Esophagus squamous epithelium (tissue), 5 donors: ENCODE results near the gene TSHZ2. TPM values are rescaled to one million over a fixed set of nuclear protein-coding genes. Genes with fewer than 3 reads are reported as not detected.
"Not testable (repeated sequence)": the region's sequence is repeated elsewhere in the genome, so short reads cannot be mapped to it uniquely, and the experiment has no call there.

ENCODE experiments used
- DNase-seq: peaks from one replicate; lab custom pipeline; 2025; lab: John Stamatoyannopoulos, UW
- H3K27ac ChIP-seq, 4 donors: fragments of 200-600 bp; sonication (generic); one replicate each; pipeline ENCODE4 v1.5.1; 2016 to 2019; ENCODE audit warnings: mild to moderate bottlenecking in 1 of 4
- H3K27me3 ChIP-seq, 4 donors: fragments of 200-600 bp; sonication (generic); 1 replicate in 3 of 4; 2 replicates in 1 of 4; pipeline versions ENCODE4 v1.5.1 to v1.6.0; 2017 to 2021; ENCODE audit warnings: antibody characterized with exemption in 1 of 4
- H3K36me3 ChIP-seq, 3 donors: fragments of 200-600 bp; sonication (generic); one replicate each; pipeline ENCODE4 v1.5.1; 2016 to 2019
- H3K4me1 ChIP-seq, 3 donors: fragments of 200-600 bp; sonication (generic); one replicate each; pipeline ENCODE4 v1.5.1; 2017 to 2019
- H3K4me3 ChIP-seq, 4 donors: fragments of 200-600 bp; sonication (generic); 1 replicate in 3 of 4; 2 replicates in 1 of 4; pipeline ENCODE4 v1.5.1; 2016 to 2019; ENCODE audit warnings: mild to moderate bottlenecking in 2 of 4, moderate library complexity in 1 of 4
- H3K9me3 ChIP-seq, 3 donors: fragments of 200-600 bp; sonication (generic); one replicate each; pipeline ENCODE4 v1.5.1; 2016 to 2019
- CTCF ChIP-seq, 6 experiments: fragments of 450-650 bp in 4 of 6; fragments of 200-600 bp in 2 of 6; sonication (generic) in 2 of 6; IDR thresholded peaks; one replicate each; pipeline ENCODE4 v1.5.1; 2016 to 2019; ENCODE audit warnings: antibody characterized with exemption in 6 of 6, mild to moderate bottlenecking in 4 of 6, moderate library complexity in 4 of 6
- POLR2A ChIP-seq, 4 donors: fragments of 450-650 bp; IDR thresholded peaks; one replicate each; pipeline ENCODE4 v1.6.1; 2017; ENCODE audit warnings: antibody characterized with exemption in 4 of 4, mild to moderate bottlenecking in 4 of 4, moderate library complexity in 3 of 4
- WGBS, 2 donors: methylation state at CpG; one replicate each; pipeline ENCODE4 v1.1.5; 2018; 5-methylcytosine and 5-hydroxymethylcytosine counted together
- intact Hi-C: fragments of 100-400 bp; cut with DNase I; formaldehyde crosslinking; loops from one replicate; pipeline ENCODE4 v1.15.0; 2022
- total RNA-seq, 4 donors: library from RNA; depleted of rRNA; stranded (reverse); fragments of >200 nt; gene quantifications; one replicate each; pipeline ENCODE4 v1.1.0, GENCODE V29; 2016
- donor health status: DM: yes; HTN: yes; CAD: no.

TSHZ2 gene
- total RNA-seq, 4 donors from 2014 or later, result 4.7 to 22.0 (median 12.9) TPM

- H3K9me3 ChIP-seq, result no peaks in the 10 kb centered on the region
- H3K27ac ChIP-seq, result peak overlapping the region in 2 of 4 donors; percentile 28 to 29
- TF ChIP-seq POLR2A (IDR thresholded peaks at IDR 0.05) (no peak), CTCF (IDR thresholded peaks at IDR 0.05) (no peak)
- no peak for DNase-seq
- intact Hi-C loops, result no loop called here
- peaks cover 0 to 16% (median 6%) of the 10 kb centered on the region in 3 donors for H3K4me1 ChIP-seq
- H3K27me3 ChIP-seq, result no peaks in the 10 kb centered on the region
- no peaks in the 10 kb centered on the region for H3K36me3 ChIP-seq
- 29 to 62% methylated on average over 10 of the region's 10 CpGs for WGBS, 2 donors
- H3K4me3 ChIP-seq, result no peak overlapping the region
Observed at GRCh38 chr20:53434662-53435061, 462.5 kb downstream of the TSHZ2 start.

GRCh38 chr20:53436927-53437326 lies 464.8 kb downstream of the TSHZ2 start:
- WGBS, 2 donors, result 89 to 92% methylated on average over 4 of the region's 4 CpGs
- H3K4me3 ChIP-seq, H3K27ac ChIP-seq, intact Hi-C loops, H3K27me3 ChIP-seq, H3K36me3 ChIP-seq, DNase-seq, H3K9me3 ChIP-seq: not testable (repeated sequence)
- peaks cover 0 to 16% (median 6%) of the 10 kb centered on the region in 3 donors for H3K4me1 ChIP-seq

- no peak for DNase-seq
- no peak overlapping the region for H3K27ac ChIP-seq
- 92 to 100% methylated on average over 1 to 4 of the region's 4 CpGs for WGBS, 2 donors
- H3K4me3 ChIP-seq, result no peak overlapping the region
- H3K9me3 ChIP-seq, result no peaks in the 10 kb centered on the region
- no peaks in the 10 kb centered on the region for H3K36me3 ChIP-seq
- no peaks in the 10 kb centered on the region for H3K27me3 ChIP-seq
- peaks cover 0 to 16% (median 6%) of the 10 kb centered on the region in 3 donors for H3K4me1 ChIP-seq
- no peak for TF ChIP-seq POLR2A (IDR thresholded peaks at IDR 0.05)
- no peak for TF ChIP-seq CTCF (IDR thresholded peaks at IDR 0.05)
- intact Hi-C loops, result no loop called here
Observed at GRCh38 chr20:53438368-53438767, 466.2 kb downstream of the TSHZ2 start.

GRCh38 chr20:53439046-53439445 lies 466.9 kb downstream of the TSHZ2 start:
- intact Hi-C loops, result no loop called here
- no peaks in the 10 kb centered on the region for H3K9me3 ChIP-seq
- no peaks in the 10 kb centered on the region for H3K36me3 ChIP-seq
- no peak overlapping the region for H3K27ac ChIP-seq
- H3K4me3 ChIP-seq, result no peak overlapping the region
- 85 to 92% methylated on average over 1 of the region's 1 CpG for WGBS, 2 donors
- TF ChIP-seq POLR2A (IDR thresholded peaks at IDR 0.05), result no peak
- no peak for TF ChIP-seq CTCF (IDR thresholded peaks at IDR 0.05)
- H3K27me3 ChIP-seq, result no peaks in the 10 kb centered on the region
- H3K4me1 ChIP-seq, result peaks cover 0 to 14% (median 6%) of the 10 kb centered on the region in 3 donors
- DNase-seq, result no peak

GRCh38 chr20:53439616-53440015 lies 467.5 kb downstream of the TSHZ2 start:
- DNase-seq, result no peak
- H3K27me3 ChIP-seq, result no peaks in the 10 kb centered on the region
- 80 to 88% methylated on average over 2 of the region's 2 CpGs for WGBS, 2 donors
- H3K9me3 ChIP-seq, result no peaks in the 10 kb centered on the region
- H3K4me3 ChIP-seq, result no peak overlapping the region
- TF ChIP-seq CTCF (IDR thresholded peaks at IDR 0.05), result no peak
- TF ChIP-seq POLR2A (IDR thresholded peaks at IDR 0.05), result no peak
- H3K36me3 ChIP-seq, result no peaks in the 10 kb centered on the region
- no peak overlapping the region for H3K27ac ChIP-seq
- H3K4me1 ChIP-seq, result peaks cover 0 to 14% (median 6%) of the 10 kb centered on the region in 3 donors
- intact Hi-C loops, result no loop called here
